ENCODE results near the gene HOXB3.

DNA sequence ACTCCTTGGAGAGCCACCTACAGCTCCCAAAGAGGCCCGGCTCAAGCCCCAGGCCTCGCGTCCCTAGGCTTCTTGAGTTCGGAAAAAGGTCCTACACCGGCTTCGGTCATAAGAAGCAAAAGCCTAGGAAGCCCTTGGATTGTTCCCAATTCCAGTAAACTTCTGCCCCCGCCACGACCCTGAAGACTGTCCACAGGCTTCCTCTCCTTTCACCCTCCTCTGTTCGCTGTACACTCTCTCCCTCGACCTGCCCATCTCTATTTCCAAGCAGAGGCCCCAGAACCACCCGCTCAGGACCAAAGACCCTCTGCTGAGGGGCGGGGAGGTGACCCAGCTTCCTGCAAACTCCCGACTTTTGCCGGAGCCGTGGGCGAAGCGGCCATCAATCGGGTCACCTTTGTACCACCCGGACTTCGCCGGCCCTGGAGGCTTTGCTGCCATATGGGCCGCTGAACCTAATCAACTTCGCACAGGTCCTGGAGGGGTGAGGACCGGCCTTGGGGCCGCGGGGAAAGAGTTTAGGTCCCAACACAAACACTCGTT, 47.9 kb downstream of the HOXB3 start:
- TF ChIP-seq, protein P1, sequence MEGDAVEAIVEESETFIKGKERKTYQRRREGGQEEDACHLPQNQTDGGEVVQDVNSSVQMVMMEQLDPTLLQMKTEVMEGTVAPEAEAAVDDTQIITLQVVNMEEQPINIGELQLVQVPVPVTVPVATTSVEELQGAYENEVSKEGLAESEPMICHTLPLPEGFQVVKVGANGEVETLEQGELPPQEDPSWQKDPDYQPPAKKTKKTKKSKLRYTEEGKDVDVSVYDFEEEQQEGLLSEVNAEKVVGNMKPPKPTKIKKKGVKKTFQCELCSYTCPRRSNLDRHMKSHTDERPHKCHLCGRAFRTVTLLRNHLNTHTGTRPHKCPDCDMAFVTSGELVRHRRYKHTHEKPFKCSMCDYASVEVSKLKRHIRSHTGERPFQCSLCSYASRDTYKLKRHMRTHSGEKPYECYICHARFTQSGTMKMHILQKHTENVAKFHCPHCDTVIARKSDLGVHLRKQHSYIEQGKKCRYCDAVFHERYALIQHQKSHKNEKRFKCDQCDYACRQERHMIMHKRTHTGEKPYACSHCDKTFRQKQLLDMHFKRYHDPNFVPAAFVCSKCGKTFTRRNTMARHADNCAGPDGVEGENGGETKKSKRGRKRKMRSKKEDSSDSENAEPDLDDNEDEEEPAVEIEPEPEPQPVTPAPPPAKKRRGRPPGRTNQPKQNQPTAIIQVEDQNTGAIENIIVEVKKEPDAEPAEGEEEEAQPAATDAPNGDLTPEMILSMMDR (conservative IDR thresholded peaks at IDR 0.05 in 1 of 2, IDR thresholded peaks at IDR 0.05 in 1 of 2; ENCODE audit: low read depth in 1 of 2, low read length in 2 of 2): no peak
- no peak for TF ChIP-seq EZH2 (IDR thresholded peaks at IDR 0.05; ENCODE audit: low read length, missing control alignments)

Measured in fibroblast of lung (primary cell).